H1 (cell line): Measurements from ENCODE around the gene ASB1. TPM values are rescaled to one million over a fixed set of nuclear protein-coding genes. Genes with fewer than 3 reads are reported as not detected.

Source experiments
- CTCF ChIA-PET: fragments of 300-600 bp; sonication (Branson Sonifier 250); formaldehyde crosslinking; loops from one replicate; lab custom pipeline; 2021; ENCODE audit not compliant: partially characterized antibody; lab: Charles Lee
- POLR2A ChIA-PET: fragments of 300-600 bp; sonication (Branson Sonifier 250); formaldehyde crosslinking; loops from one replicate; lab custom pipeline; 2021; ENCODE audit warnings: inconsistent platforms; ENCODE audit not compliant: partially characterized antibody; lab: Charles Lee
- DNase-seq, 2 experiments: peaks; one replicate each; pipeline versions ENCODE4 v3.0.0 to v3.0.0-alpha.2; 2010 to 2022; ENCODE audit warnings: low spot score in 2 of 2, low read depth in 1 of 2, mixed read lengths in 1 of 2
- FAIRE-seq: peaks from 2 replicates; lab custom pipeline; 2011; peaks lifted over from hg19 to GRCh38; lab: Jason Lieb, UNC
- H2AFZ ChIP-seq: 2 replicates; pipeline ENCODE4 v1.8.1; 2012; ENCODE audit warnings: low read length, inconsistent platforms
- H2AK5ac ChIP-seq: 2 replicates; pipeline ENCODE4 v1.6.1; 2013; ENCODE audit warnings: low read depth, low read length
- H2BK120ac ChIP-seq: replicated peaks from 2 replicates; pipeline ENCODE3; 2013; ENCODE audit warnings: low read depth, low read length, inconsistent platforms
- H2BK12ac ChIP-seq: 2 replicates; pipeline ENCODE4 v1.6.1; 2013; ENCODE audit warnings: low read depth, low read length
- H2BK15ac ChIP-seq: 2 replicates; pipeline ENCODE4 v1.6.1; 2013; ENCODE audit warnings: low read length
- H2BK20ac ChIP-seq: 2 replicates; pipeline ENCODE4 v1.6.1; 2013; ENCODE audit warnings: low read length
- H2BK5ac ChIP-seq: 2 replicates; pipeline ENCODE4 v1.6.1; 2013; ENCODE audit warnings: low read depth, low read length
- H3K14ac ChIP-seq: 2 replicates; pipeline ENCODE4 v1.6.1; 2013; ENCODE audit warnings: inconsistent platforms; ENCODE audit not compliant: insufficient read length
- H3K18ac ChIP-seq: 2 replicates; pipeline ENCODE4 v1.6.1; 2013; ENCODE audit warnings: low read length; ENCODE audit errors: extremely low read depth
- H3K23ac ChIP-seq: 2 replicates; pipeline ENCODE4 v1.6.1; 2013; ENCODE audit warnings: inconsistent platforms; ENCODE audit not compliant: insufficient read length
- H3K23me2 ChIP-seq: 2 replicates; pipeline ENCODE4 v1.6.1; 2013; ENCODE audit warnings: low read depth, low read length
- H3K27ac ChIP-seq: 2 replicates; pipeline ENCODE4 v1.6.1; 2011; ENCODE audit warnings: low read depth, low read length, inconsistent platforms
- H3K27me3 ChIP-seq, 4 experiments: replicated peaks in 1 of 4; 1 replicate in 1 of 4; 2 replicates in 3 of 4; pipeline versions ENCODE4 v1.6.1 to v1.8.1; 2011 to 2013; ENCODE audit warnings: low read length in 3 of 4, mild to moderate bottlenecking in 3 of 4, inconsistent platforms in 2 of 4, mixed read lengths in 2 of 4, moderate library complexity in 1 of 4; ENCODE audit not compliant: control insufficient read depth in 3 of 4, insufficient read depth in 3 of 4; ENCODE audit errors: extremely low read depth in 1 of 4
- H3K36me3 ChIP-seq, 4 experiments: 2 replicates each; pipeline versions ENCODE4 v1.6.1 to v1.8.1; 2011 to 2013; ENCODE audit warnings: mild to moderate bottlenecking in 4 of 4, low read length in 3 of 4, moderate library complexity in 2 of 4, control low read depth in 1 of 4, inconsistent platforms in 1 of 4; ENCODE audit not compliant: insufficient read depth in 4 of 4, control insufficient read depth in 2 of 4
- H3K4ac ChIP-seq: replicated peaks from 2 replicates; pipeline ENCODE3; 2013; ENCODE audit warnings: low read length, low read depth, mixed read lengths, inconsistent platforms; ENCODE audit not compliant: insufficient read length
- H3K4me1 ChIP-seq, 4 experiments: replicated peaks in 1 of 4; 1 replicate in 1 of 4; 2 replicates in 3 of 4; pipeline versions ENCODE4 v1.6.1 to v1.8.1; 2011 to 2013; ENCODE audit warnings: low read length in 3 of 4, inconsistent platforms in 2 of 4, mixed read lengths in 1 of 4; ENCODE audit not compliant: insufficient read depth in 4 of 4, control insufficient read depth in 3 of 4
- H3K4me2 ChIP-seq, 2 experiments: 2 replicates each; pipeline versions ENCODE4 v1.6.1 to v1.8.1; 2011 to 2013; ENCODE audit warnings: low read depth in 2 of 2, low read length in 2 of 2, control low read depth in 1 of 2, inconsistent platforms in 1 of 2, mild to moderate bottlenecking in 1 of 2; ENCODE audit not compliant: insufficient read depth in 1 of 2
- H3K4me3 ChIP-seq, 4 experiments: fragments of 200-600, 300-600 bp in 1 of 4; sonication (generic), shearing (Covaris generic), sonication (Bioruptor Twin) in 1 of 4; 2 replicates each; pipeline versions ENCODE4 v1.5.1 to v1.8.1; 2011 to 2016; ENCODE audit warnings: low read length in 4 of 4, low read depth in 3 of 4, control low read depth in 2 of 4, inconsistent platforms in 2 of 4, mild to moderate bottlenecking in 2 of 4, mixed read lengths in 1 of 4, moderate library complexity in 1 of 4; ENCODE audit not compliant: insufficient read depth in 2 of 4; ENCODE audit errors: extremely low read depth in 1 of 4
- H3K56ac ChIP-seq: replicated peaks from 2 replicates; pipeline ENCODE3; 2013; ENCODE audit warnings: low read depth, mild to moderate bottlenecking, mixed read lengths, low read length, inconsistent platforms; ENCODE audit not compliant: insufficient read length
- H3K79me1 ChIP-seq: 2 replicates; pipeline ENCODE4 v1.6.1; 2013; ENCODE audit warnings: low read depth, low read length, control low read depth
- H3K79me2 ChIP-seq, 2 experiments: 2 replicates each; pipeline versions ENCODE4 v1.6.1 to v1.8.1; 2012 to 2013; ENCODE audit warnings: low read length in 2 of 2, mild to moderate bottlenecking in 2 of 2, inconsistent platforms in 1 of 2; ENCODE audit not compliant: insufficient read depth in 2 of 2, control insufficient read depth in 1 of 2
- H3K9ac ChIP-seq, 4 experiments: replicated peaks in 1 of 4; 1 replicate in 1 of 4; 2 replicates in 3 of 4; pipeline versions ENCODE4 v1.6.1 to v1.8.1; 2011 to 2013; ENCODE audit warnings: low read depth in 3 of 4, low read length in 3 of 4, control low read depth in 2 of 4, mild to moderate bottlenecking in 2 of 4, moderate library complexity in 2 of 4, inconsistent platforms in 1 of 4; ENCODE audit errors: extremely low read depth in 1 of 4
- H3K9me3 ChIP-seq, 2 experiments: 2 replicates each; pipeline versions ENCODE4 v1.6.1 to v1.8.1; 2012 to 2013; ENCODE audit warnings: mild to moderate bottlenecking in 2 of 2, moderate library complexity in 2 of 2, control low read depth in 1 of 2, inconsistent platforms in 1 of 2, low read depth in 1 of 2, low read length in 1 of 2, mixed read lengths in 1 of 2; ENCODE audit not compliant: insufficient read depth in 2 of 2
- H4K20me1 ChIP-seq, 2 experiments: replicated peaks in 1 of 2; 2 replicates each; pipeline versions ENCODE3 to v1.8.1; 2011 to 2013; ENCODE audit warnings: inconsistent platforms in 2 of 2, low read length in 2 of 2, mild to moderate bottlenecking in 1 of 2; ENCODE audit not compliant: insufficient read depth in 2 of 2, control insufficient read depth in 1 of 2
- H4K5ac ChIP-seq: 2 replicates; pipeline ENCODE4 v1.6.1; 2013; ENCODE audit warnings: low read length, low read depth, mixed read lengths, inconsistent platforms; ENCODE audit not compliant: insufficient read length
- H4K8ac ChIP-seq: 2 replicates; pipeline ENCODE4 v1.8.0; 2013; ENCODE audit warnings: mild to moderate bottlenecking, moderate library complexity, low read length, inconsistent platforms; ENCODE audit not compliant: insufficient read depth; ENCODE audit errors: extremely low read depth
- H4K91ac ChIP-seq: replicated peaks from 2 replicates; pipeline ENCODE3; 2013; ENCODE audit warnings: low read length, mixed read lengths, inconsistent platforms; ENCODE audit not compliant: insufficient read length
- ATF2 ChIP-seq: IDR thresholded peaks from 2 replicates; pipeline ENCODE4 v1.6.1; 2012; ENCODE audit warnings: low read length, inconsistent platforms
- CBX5 ChIP-seq: fragments of 300-800, 300-1000 bp; sonication (generic); IDR thresholded peaks from 2 replicates; pipeline ENCODE4 v1.7.1; 2016; ENCODE audit warnings: antibody characterized with exemption, low read length, low read depth
- CEBPB ChIP-seq: IDR thresholded peaks from 2 replicates; pipeline ENCODE4 v1.6.1; 2012; ENCODE audit warnings: low read depth, low read length
- GABPA ChIP-seq: IDR thresholded peaks from 2 replicates; pipeline ENCODE4 v1.6.1; 2011; ENCODE audit warnings: mild to moderate bottlenecking, low read length, moderate library complexity, borderline replicate concordance; ENCODE audit not compliant: insufficient read depth
- GTF2F1 ChIP-seq: IDR thresholded peaks from 2 replicates; pipeline ENCODE4 v1.6.1; 2012; ENCODE audit warnings: low read depth, low read length, improper control_type of control experiment, borderline replicate concordance
- KDM5A ChIP-seq: fragments of 200-600 bp; IDR thresholded peaks from 2 replicates; pipeline ENCODE4 v1.7.1; 2012; ENCODE audit warnings: mild to moderate bottlenecking, low read length, inconsistent platforms, mixed read lengths
- POLR2AphosphoS5 ChIP-seq: IDR thresholded peaks from 2 replicates; pipeline ENCODE4 v1.6.1; 2011; ENCODE audit warnings: low read depth, low read length
- SIX5 ChIP-seq: IDR thresholded peaks from 2 replicates; pipeline ENCODE4 v1.6.1; 2011; ENCODE audit warnings: mild to moderate bottlenecking, low read depth, low read length
- TEAD4 ChIP-seq: IDR thresholded peaks from 2 replicates; pipeline ENCODE4 v1.6.1; 2012; ENCODE audit warnings: low read depth, low read length, inconsistent platforms, mixed read lengths
- WGBS, 2 experiments: shearing (Covaris generic) in 1 of 2; methylation state at CpG; one replicate each; pipeline versions ENCODE4 v1.1.6 to v1.1.7; 2013 to 2015; ENCODE audit warnings: low lambda C conversion rate in 2 of 2, mixed read lengths in 2 of 2, inconsistent platforms in 1 of 2, low coverage in 1 of 2, missing lambda C conversion rate in 1 of 2; ENCODE audit not compliant: insufficient replicate concordance in 2 of 2, insufficient coverage in 1 of 2, insufficient read length in 1 of 2; ENCODE audit errors: extremely low coverage in 1 of 2, missing lambda C conversion rate in 1 of 2; 5-methylcytosine and 5-hydroxymethylcytosine counted together
- polyA plus RNA-seq, 7 experiments: library from polyadenylated mRNA; depleted of rRNA in 3 of 7; stranded (reverse) in 5 of 7; unstranded in 2 of 7; fragments of >200 nt in 5 of 7; fragments of 200-250 nt in 2 of 7; gene quantifications; 1 replicate in 5 of 7; 2 replicates in 1 of 7; 4 replicates in 1 of 7; pipeline versions ENCODE4 v1.2.1 to v1.2.3, GENCODE V29; 2011 to 2013; ENCODE audit warnings: missing spikeins in 2 of 7, mixed read lengths in 2 of 7
- total RNA-seq: library from RNA; stranded (reverse); fragmentation: NEBNext Ultra II Directional; extraction: Animal tissue kit (Norgen Biotek cat#: 25700); gene quantifications from 2 replicates; pipeline ENCODE4 v1.2.1, GENCODE V29; 2021

The ASB1 gene
- total and polyA plus RNA-seq, 2 of the 8 experiments (the other 6 are each of a cell fraction or from before 2014, with no cell fraction given) = 24.1 to 36.0 TPM

GRCh38 chr2:238464389-238464788 lies 37.7 kb downstream of the ASB1 start:
- TF ChIP-seq GTF2F1 = no peak
- no peak for TF ChIP-seq CBX5
- TF ChIP-seq KDM5A = no peak
- TF ChIP-seq TEAD4 = no peak
- no peak for TF ChIP-seq GABPA
- no peak for TF ChIP-seq CEBPB
- no peak for TF ChIP-seq SIX5
- no peak for TF ChIP-seq ATF2
- TF ChIP-seq POLR2AphosphoS5 = no peak
- H3K18ac ChIP-seq = no peak overlapping the region
- DNase-seq = no peak
- POLR2A ChIA-PET = no interaction called here
- WGBS, 2 experiments = 92% methylated on average over 10 of the region's 10 CpGs; no CpG with 5 or more reads in 1 of the 2 experiments
- H4K91ac ChIP-seq = no peak overlapping the region
- H3K27me3 ChIP-seq = no peaks in the 10 kb centered on the region
- H3K23me2 ChIP-seq = no peaks in the 10 kb centered on the region
- H3K79me2 ChIP-seq = no peaks in the 10 kb centered on the region
- H3K4me2 ChIP-seq = no peak overlapping the region
- no peak overlapping the region for H2AK5ac ChIP-seq
- H2BK20ac ChIP-seq = no peak overlapping the region
- H3K79me1 ChIP-seq = no peaks in the 10 kb centered on the region
- no peak overlapping the region for H3K9ac ChIP-seq
- H2BK12ac ChIP-seq = no peak overlapping the region
- H3K56ac ChIP-seq = no peak overlapping the region
- no peak overlapping the region for H3K27ac ChIP-seq
- H4K8ac ChIP-seq = no peak overlapping the region
- no peaks in the 10 kb centered on the region for H4K20me1 ChIP-seq
- H3K4me1 ChIP-seq = no peaks in the 10 kb centered on the region
- no peak overlapping the region for H3K14ac ChIP-seq
- H3K9me3 ChIP-seq = no peaks in the 10 kb centered on the region
- H2BK15ac ChIP-seq = no peak overlapping the region
- H4K5ac ChIP-seq = no peak overlapping the region
- H3K23ac ChIP-seq = no peak overlapping the region
- no peak overlapping the region for H2AFZ ChIP-seq
- H2BK5ac ChIP-seq = no peak overlapping the region
- no peak overlapping the region for H2BK120ac ChIP-seq
- CTCF ChIA-PET = interaction anchor here (0.6 to 1.7 kb wide), 6 partner anchors 28 to 121 kb away, joined by 3 to 5 read pairs (median 4); no protein-coding TSS in a partner anchor
- no peak for FAIRE-seq
- H3K4me3 ChIP-seq = no peak overlapping the region
- H3K36me3 ChIP-seq = no peaks in the 10 kb centered on the region
- H3K4ac ChIP-seq = no peak overlapping the region
